ENCODE data around the gene WDSUB1.
A peak's percentile ranks its signal among the peaks of the same experiment; 100 is the strongest.

Gene WDSUB1

GRCh38 chr2:159265171-159265576 is 21.3 kb downstream of the WDSUB1 start:
- DNase-seq = no peak

DNA sequence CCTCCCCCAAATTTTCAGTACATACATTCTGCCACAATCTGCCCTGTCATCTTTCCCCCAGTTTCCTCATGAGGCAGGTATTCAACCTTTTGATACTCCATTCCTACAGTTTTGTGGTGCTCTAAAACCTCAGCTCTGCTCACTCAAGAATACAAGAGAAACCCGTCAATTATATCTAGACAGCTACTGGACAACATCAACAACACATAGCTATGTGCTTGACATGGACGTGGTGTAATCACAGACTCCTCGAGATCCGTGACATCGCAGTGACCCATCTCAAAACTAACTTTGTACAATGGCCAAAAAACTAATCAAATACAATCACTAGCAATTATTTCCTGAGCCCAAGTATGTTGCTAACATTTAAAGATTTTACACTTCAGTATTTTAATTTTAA is 23.6 kb downstream of the WDSUB1 start:
- no peak for DNase-seq

DNA sequence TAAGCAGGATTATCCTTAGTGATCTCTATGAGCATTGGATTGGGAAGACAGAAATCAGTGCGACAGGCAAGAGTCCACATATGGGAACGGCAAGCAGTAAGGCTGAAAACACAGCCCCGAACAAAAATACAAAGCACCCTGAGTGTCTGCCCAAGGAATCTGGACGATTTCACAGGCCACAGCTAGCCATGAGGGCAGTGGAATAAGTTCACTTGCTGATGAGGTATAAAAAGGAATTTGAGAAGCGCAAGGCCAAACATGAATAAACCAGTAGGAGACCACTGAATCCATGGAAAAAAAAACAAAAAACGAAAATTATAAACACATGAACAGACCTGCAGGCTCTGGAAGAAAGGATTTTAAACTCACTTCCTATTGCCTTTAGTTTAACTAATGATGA is 24.3 kb downstream of the WDSUB1 start:
- DNase-seq = no peak

DNA sequence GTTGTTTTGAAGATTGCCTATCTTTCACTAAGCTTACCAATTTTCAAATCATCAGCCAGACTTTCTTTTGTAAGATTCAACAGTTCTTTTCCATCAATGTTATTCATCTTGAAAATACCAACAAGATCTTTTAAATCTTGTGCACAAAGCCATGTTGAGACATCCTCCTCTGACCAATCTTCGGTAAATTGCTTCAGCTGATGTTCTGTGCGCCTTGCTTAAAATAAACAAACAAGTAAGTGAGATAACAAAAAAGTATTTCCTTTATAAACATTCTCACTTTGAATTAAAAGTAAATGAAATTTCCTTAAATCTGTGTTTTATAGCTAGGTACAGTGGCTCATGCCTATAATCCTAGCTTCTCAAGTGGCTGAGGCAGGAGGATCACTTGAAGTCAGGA is 30.3 kb downstream of the WDSUB1 start:
- DNase-seq = no peak

GRCh38 chr2:159252905-159253304 is 33.6 kb downstream of the WDSUB1 start:
- no peak for DNase-seq

GRCh38 chr2:159251296-159252173 is 35.0 kb downstream of the WDSUB1 start:
- no peak for DNase-seq

DNA sequence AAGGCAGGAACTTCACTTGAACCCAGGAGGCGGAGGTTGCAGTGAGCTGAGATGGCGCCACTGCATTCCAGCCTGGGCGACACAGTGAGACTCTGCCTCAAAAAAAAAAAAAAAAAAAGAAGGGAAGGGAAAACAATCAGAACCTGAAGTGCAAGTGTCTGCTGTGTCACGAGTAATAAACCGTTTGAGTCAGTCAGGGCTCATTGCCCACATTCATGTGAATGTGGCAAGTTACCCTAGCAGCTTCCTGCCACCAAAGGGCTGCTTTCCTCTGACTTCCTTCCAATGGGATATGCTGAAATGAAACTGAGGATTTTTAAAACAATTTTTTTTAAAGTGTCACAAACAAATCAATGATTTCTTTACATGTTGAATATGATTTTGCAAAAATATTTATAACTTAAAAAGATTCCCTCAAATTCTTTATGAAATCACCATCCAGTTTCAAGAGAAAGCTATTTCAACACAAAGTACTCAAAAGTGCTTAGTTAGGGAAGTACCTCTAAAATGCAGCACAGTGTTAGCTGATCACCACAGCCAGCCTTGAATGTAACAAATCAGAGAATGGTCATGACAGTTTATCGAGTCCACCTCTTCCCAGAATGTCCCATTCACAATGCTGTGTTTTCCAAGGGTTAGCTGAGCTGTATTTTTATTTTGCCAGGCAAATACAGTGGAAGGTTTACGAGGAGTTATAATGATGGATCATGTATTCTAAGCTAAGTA is 36.4 kb downstream of the WDSUB1 start:
- no peak for DNase-seq

DNA sequence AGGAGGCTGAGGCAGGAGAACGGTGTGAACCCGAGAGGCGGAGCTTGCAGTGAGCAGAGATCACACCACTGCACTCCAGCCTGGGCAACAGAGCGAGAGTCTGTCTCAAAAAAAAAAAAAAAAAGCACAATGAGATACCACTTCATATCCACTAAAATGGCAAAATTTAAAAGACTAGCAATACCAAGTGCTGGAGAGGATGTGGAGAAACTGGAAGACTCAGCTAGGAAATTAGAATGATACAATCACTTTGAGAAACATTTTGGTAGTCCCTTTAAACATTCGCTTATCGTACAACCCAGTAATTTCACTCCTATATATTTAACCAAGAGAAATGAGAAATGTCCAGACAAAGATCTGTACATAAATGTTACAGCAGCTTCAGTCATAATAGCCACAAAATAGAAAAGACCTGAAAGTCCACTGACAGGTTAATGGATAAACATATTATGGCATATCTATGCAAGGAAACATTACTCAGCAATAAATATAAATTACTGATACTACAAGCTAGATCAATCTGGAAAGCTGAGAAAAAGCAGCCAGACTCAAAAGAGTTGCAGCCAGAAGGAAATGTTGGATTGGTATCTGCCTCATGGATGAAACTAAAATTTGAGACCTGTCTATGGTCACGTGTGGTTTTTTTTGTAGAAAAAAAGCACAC is 40.0 kb downstream of the WDSUB1 start:
- no peak for DNase-seq

DNA sequence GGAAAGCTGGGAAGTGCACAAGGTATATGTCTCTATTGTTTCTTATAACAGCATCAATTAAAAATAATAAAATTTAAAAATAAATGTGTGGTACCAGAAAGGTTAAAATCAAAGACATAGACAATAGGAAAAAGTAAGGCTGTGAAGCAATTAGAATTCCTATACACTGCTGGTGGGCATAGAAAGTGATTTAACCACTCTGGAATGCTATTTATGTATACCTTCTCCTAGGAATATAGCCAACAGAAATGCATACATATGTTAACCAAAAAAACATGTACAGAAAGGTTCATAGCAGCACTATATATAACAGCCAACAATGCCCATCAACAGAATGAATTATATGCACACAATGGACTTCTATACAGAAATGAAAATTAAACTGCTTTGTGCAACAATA is 43.0 kb downstream of the WDSUB1 start:
- DNase-seq = no peak

- no peak for DNase-seq
Measured at GRCh38 chr2:159234868-159235267, 51.6 kb downstream of the WDSUB1 start.

DNA sequence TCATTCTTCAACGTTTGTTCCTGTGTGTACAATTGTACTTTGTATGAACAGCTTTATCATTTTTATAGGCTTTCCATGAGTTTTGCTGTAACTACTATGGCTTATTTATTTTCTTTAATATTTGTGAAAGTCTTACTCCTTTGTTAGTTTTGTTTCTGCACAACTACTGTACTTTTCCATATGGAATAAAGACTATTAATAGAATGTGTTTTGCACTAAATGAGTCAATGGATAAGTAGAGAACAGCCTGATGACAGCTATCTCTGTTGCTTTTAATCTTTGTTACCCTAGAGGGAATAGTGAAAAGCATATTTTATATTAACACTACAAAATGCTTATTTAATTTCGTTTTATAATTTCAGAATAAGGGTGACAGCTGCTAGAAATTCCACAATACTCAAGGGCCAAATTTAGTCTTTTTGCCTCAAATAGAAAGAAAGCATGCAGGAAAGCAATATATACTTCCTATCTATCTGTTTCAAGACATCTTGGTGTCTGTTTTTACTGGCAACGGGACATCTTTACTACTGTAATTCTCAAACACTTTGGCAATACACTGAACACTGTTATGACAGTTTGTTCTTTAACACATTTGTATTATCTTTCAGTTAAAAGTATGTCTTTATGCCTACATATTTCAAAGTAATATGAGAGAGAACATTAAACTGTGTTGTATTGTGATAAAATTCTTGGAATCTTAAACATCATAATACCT is 53.9 kb downstream of the WDSUB1 start:
- no peak for DNase-seq

GRCh38 chr2:159230145-159230877 is 56.2 kb downstream of the WDSUB1 start:
- DNase-seq = no peak

DNA sequence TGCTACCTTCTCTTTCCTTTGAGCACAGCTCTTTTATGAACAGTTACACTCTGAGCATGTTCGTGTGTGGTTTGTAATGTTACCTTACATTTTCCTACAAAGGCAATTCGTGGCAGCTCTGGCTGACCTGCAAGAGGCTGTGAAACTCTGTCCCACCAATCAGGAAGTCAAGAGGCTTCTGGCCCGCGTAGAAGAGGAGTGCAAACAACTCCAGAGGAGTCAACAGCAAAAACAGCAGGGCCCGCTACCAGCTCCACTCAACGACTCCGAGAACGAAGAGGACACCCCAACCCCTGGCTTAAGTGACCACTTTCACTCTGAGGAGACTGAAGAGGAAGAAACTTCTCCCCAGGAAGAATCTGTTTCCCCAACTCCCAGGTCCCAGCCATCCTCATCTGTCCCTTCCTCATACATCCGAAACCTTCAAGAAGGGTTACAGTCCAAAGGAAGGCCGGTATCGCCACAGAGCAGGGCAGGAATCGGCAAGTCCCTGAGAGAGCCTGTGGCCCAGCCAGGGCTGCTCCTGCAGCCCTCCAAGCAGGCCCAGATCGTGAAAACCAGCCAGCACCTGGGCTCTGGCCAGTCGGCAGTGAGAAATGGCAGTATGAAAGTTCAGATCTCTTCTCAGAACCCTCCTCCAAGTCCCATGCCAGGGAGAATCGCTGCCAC is 56.9 kb downstream of the WDSUB1 start:
- DNase-seq = no peak

GRCh38 chr2:159228081-159228581 is 58.4 kb downstream of the WDSUB1 start:
- peak in 1 of 2 experiments; percentile 3 for DNase-seq

- DNase-seq = no peak
Measured at GRCh38 chr2:159227467-159227866, 59.0 kb downstream of the WDSUB1 start.

DNA sequence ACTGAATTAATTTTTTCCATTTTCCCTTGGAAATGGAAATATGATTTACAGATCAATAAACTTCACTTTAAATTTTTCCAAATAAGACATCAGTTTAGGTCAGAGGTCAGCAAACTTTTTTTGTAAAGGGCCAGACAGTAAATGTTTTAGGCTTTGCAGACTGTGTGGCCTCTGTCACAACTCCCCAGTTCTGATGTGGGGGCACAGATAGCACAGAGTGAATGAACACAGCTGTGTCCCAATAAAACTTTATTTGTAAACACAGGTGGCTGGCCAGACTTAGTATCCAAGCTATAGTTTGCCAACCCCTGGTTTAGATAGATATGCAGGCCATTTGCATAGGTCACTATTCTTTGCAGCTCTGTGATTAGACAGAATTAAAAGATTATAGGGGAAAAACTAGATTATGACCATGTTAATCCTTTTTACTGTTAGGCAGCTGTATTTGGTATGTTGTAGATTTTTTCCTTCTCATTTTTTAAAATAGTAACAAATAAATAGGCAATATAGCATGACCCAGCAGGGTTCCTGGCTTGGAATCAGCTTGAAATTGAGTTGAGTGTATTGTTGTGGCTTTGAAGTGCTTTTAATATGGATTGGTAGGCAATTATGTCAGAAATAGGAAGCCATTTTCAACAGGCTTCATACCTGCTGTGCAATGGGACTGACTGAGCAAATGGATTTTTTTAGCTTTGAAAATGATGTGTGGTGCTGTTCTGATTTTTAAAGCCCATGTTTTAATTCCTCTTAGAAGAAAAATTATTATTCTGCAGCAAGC is 59.7 kb downstream of the WDSUB1 start:
- DNase-seq = no peak

GRCh38 chr2:159226059-159226461 is 60.4 kb downstream of the WDSUB1 start:
- DNase-seq = no peak

DNA sequence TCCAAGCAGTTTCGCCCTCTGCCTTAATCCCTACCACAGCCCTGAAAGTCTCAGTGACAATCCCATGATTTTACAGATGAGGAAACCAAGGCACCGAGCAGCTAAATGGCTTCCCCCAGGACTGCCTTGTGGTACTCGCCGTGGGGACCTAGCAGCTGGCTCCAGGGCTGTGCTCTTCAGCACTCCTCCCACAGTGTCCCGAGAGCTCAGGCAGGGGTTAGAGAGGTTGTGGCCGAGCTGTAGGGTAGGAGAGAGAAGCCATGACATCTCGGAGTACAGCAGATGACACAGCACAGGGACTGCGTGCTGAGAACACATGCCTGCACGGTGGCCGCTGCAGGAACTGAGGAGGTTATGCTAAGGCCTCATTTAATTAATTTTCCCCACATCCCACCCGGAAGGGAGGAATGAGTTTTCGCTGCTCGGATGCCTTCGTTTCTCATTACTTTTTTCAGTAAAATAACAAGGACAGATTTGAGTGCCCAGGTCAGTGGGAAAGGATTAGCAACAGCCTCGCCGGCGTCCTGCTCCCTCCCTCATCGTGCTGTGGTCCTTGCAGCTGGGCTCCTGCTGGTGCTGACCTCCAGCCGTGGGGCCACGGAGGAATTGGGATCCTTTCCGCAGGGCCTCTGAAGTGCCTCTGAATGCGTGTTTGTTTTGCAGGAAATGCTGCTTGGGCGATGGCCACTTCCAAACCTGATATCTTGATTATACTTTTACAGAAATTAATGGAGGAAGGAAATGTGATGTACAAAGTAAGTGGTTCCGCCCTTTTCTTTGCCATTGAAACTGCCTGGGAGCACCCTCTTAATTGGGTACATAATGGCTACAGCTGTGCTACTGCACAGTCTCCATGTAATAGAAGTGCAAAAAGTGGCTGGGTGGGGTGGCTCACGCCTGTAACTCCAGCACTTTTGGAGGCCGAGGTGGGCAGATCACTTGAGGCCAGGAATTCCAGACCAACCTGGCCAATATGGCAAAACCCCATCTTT is 61.2 kb downstream of the WDSUB1 start:
- no peak for DNase-seq

GRCh38 chr2:159224061-159224813 is 62.3 kb downstream of the WDSUB1 start:
- no peak for DNase-seq

Data from NCI-H524 (cell line).